Gastrocnemius medialis (tissue), 4 donors: ENCODE measurements around the gene NPTXR.
"Not testable (repeated sequence)": the region's sequence is repeated elsewhere in the genome, so short reads cannot be mapped to it uniquely, and the experiment has no call there.

Experiments
- CTCF ChIP-seq, 5 experiments: fragments of 450-650 bp in 3 of 5; fragments of 200-600 bp in 2 of 5; sonication (generic) in 2 of 5; IDR thresholded peaks in 4 of 5; conservative IDR thresholded peaks in 1 of 5; 1 replicate in 4 of 5; 2 replicates in 1 of 5; pipeline ENCODE4 v1.5.1; 2016 to 2019; ENCODE audit warnings: antibody characterized with exemption in 5 of 5, mild to moderate bottlenecking in 3 of 5, moderate library complexity in 3 of 5
- POLR2A ChIP-seq, 2 donors: fragments of 450-650 bp; IDR thresholded peaks; one replicate each; pipeline ENCODE4 v1.6.1; 2017; ENCODE audit warnings: antibody characterized with exemption in 2 of 2, mild to moderate bottlenecking in 2 of 2, moderate library complexity in 2 of 2

GRCh38 chr22:38853883-38854282 is 10.1 kb upstream of the NPTXR start:
- TF ChIP-seq CTCF (IDR thresholded peaks at IDR 0.05 in 4 of 5, conservative IDR thresholded peaks at IDR 0.05 in 1 of 5); POLR2A (IDR thresholded peaks at IDR 0.05): not testable (repeated sequence)
